Measurements from ENCODE around the gene CMTM8. TPM values are rescaled to one million over a fixed set of nuclear protein-coding genes. Genes with fewer than 3 reads are reported as not detected.

Gene CMTM8
- polyA plus RNA-seq, 2 of the 4 experiments (the other 2 are of a cell fraction) = 8.4 to 15.6 TPM

DNA sequence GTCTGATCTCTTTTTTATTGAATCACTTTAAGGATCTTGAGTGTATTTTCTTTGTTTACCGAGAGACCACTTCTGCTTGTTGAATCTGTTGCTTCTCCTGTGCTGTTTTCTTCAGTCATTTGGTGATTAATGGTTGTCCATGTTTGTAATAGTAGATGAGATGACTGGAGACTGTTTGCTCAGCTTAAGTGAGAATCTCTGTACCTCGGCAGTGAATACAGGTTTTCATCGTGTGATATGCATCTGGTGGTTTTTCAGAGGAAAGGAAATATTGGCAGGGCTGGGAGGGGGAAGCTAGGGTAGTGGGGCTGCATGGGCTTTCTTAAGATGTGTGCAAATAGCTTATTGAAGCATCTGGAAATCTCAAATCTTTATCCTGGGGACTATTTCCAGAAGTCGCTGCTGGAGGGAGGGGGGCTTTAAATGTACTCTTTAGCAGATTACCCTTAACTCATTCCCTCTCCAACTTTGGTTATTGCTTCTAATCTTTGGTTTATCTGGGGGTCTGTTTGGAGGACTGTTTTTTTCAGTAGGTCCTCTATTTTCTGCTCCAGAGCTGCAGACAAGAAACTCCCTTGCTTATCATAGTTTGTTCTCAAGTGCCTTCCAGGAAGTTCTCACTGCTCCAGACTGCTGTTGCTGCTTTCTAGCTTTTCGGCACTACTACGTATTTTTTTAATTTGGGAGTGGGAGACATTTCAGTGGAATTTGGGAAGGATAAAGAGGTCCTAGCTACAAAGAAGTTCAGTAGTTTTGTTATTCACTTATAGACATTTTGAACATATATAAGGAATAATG is 19.4 kb downstream of the CMTM8 start:
- POLR2A ChIA-PET = no interaction called here
- Histone ChIP-seq H3K4me1 (peaks cover 13% of the 10 kb centered on the region; the same call in 2 of the 3 replicates), H3K27ac (no peak overlapping the region), H3K4me3 (no peak overlapping the region), H3K4me2 (peak overlapping the region; percentile 32; the same call in 2 of the 3 replicates), H3K9me3 (peaks cover 17% of the 10 kb centered on the region; the same call in 2 of the 3 replicates)
- CTCF ChIA-PET = interaction anchor here (0.8 to 1.2 kb wide), 6 partner anchors 8 to 210 kb away, joined by 3 to 6 read pairs (median 3); no protein-coding TSS in a partner anchor
- ATAC-seq (peak in 1 of 2 experiments; percentile 83; a peak in 3 of 6 replicates), FAIRE-seq (no peak), DNase-seq (ENCODE audit: low read depth in 1 of 2, low spot score in 1 of 2) (peak in 1 of 2 experiments; percentile 44)
- WGBS (ENCODE audit: missing lambda C conversion rate) = 55% methylated on average over 6 of the region's 6 CpGs
- TF ChIP-seq GATA3 (IDR thresholded peaks at IDR 0.05; ENCODE audit: borderline replicate concordance) (peak; percentile 71), JUNB (IDR thresholded peaks at IDR 0.05) (0 out of 2 replicates have a peak, but pooled peaks have one; percentile 4), RCOR1 (IDR thresholded peaks at IDR 0.05; ENCODE audit: low read depth, low read length) (no peak)

DNA sequence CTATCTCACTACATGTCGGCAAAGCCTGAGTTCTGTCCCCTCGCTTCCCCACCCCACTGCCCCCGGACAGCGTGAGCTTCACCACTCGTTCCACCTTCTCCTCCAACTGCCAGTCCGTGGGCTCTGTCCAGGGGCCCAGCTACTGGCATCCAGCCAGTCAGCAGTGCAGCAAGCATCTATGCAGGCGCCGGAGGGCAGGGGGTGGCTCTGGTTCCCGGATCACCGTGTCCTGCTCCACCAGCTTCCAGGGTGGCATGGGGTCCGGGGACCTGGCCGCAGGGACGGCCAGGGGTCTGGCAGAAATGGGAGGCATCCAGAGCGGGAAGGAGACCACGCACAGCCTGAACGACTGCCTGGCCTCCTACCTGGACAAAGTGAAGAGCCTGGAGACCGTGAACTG is 20.4 kb downstream of the CMTM8 start:
- Histone ChIP-seq H3K4me2 (no peak overlapping the region), H3K27ac (no peak overlapping the region), H3K4me1 (peaks cover 13% of the 10 kb centered on the region; the same call in 2 of the 3 replicates), H3K4me3 (no peak overlapping the region), H3K9me3 (peaks cover 12% of the 10 kb centered on the region; the same call in 2 of the 3 replicates)
- TF ChIP-seq KDM1A (IDR thresholded peaks at IDR 0.05; ENCODE audit: low read depth) (no peak), HES2 (IDR thresholded peaks at IDR 0.05) (no peak), ZNF302 (CRISPR knock-in tag; IDR thresholded peaks at IDR 0.05) (no peak), KDM5A (IDR thresholded peaks at IDR 0.05) (no peak), ZC3H11A (IDR thresholded peaks at IDR 0.05) (no peak), TFCP2L1 (CRISPR knock-in tag; IDR thresholded peaks at IDR 0.05) (no peak), EP300 (IDR thresholded peaks at IDR 0.05) (no peak)
- TF ChIP-seq, protein P1, sequence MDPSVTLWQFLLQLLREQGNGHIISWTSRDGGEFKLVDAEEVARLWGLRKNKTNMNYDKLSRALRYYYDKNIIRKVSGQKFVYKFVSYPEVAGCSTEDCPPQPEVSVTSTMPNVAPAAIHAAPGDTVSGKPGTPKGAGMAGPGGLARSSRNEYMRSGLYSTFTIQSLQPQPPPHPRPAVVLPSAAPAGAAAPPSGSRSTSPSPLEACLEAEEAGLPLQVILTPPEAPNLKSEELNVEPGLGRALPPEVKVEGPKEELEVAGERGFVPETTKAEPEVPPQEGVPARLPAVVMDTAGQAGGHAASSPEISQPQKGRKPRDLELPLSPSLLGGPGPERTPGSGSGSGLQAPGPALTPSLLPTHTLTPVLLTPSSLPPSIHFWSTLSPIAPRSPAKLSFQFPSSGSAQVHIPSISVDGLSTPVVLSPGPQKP (IDR thresholded peaks at IDR 0.05; ENCODE audit: low read depth, low read length) = no peak
- FAIRE-seq (no peak), DNase-seq (ENCODE audit: low read depth in 1 of 2, low spot score in 1 of 2) (no peak), ATAC-seq (no peak)
- POLR2A ChIA-PET = no interaction called here
- CTCF ChIA-PET = interaction anchor here (0.9 to 1.1 kb wide), 2 partner anchors 83 to 209 kb away, joined by 3 to 6 read pairs; no protein-coding TSS in a partner anchor
- 97% methylated on average over 11 of the region's 17 CpGs for WGBS (ENCODE audit: missing lambda C conversion rate)

DNA sequence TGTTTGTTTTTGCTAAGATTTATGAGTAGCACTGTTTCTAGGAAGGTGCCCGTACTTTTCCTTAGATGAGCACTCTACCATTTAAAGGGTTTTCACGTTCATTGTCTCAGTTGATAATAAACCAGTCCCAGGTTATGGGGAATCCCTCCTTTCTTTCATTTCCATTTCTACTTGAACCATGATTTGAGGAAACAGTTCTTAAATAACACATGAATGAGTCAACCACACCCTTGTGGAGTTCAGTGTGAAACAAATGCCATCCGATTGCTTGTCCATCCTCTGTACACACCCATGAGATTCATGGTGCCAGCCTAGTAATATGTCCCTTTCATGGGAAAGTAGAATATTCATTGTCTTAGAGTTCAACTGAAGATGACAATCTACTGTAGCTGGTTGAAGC is 23.1 kb downstream of the CMTM8 start:
- ATAC-seq (no peak), DNase-seq (ENCODE audit: low read depth in 1 of 2, low spot score in 1 of 2) (no peak), FAIRE-seq (no peak)
- CTCF ChIA-PET = no interaction called here
- H3K9me3 ChIP-seq = no peaks in the 10 kb centered on the region
- 80% methylated on average over 3 of the region's 3 CpGs for WGBS (ENCODE audit: missing lambda C conversion rate)
- no peak overlapping the region for H3K4me2 ChIP-seq
- POLR2A ChIA-PET = no interaction called here
- no peak overlapping the region for H3K27ac ChIP-seq
- H3K4me1 ChIP-seq = peaks cover 13% of the 10 kb centered on the region; the same call in 2 of the 3 replicates
- TF ChIP-seq, protein P2, sequence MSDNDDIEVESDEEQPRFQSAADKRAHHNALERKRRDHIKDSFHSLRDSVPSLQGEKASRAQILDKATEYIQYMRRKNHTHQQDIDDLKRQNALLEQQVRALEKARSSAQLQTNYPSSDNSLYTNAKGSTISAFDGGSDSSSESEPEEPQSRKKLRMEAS (IDR thresholded peaks at IDR 0.05) = no peak
- TF ChIP-seq SREBF2 (IDR thresholded peaks at IDR 0.05) = no peak
- no peak for TF ChIP-seq HEYL (CRISPR knock-in tag; IDR thresholded peaks at IDR 0.05)
- no peak for TF ChIP-seq POLR2AphosphoS2 (conservative IDR thresholded peaks at IDR 0.05; ENCODE audit: low read length)
- no peak for TF ChIP-seq PBX3 (IDR thresholded peaks at IDR 0.05)
- TF ChIP-seq, protein P3, sequence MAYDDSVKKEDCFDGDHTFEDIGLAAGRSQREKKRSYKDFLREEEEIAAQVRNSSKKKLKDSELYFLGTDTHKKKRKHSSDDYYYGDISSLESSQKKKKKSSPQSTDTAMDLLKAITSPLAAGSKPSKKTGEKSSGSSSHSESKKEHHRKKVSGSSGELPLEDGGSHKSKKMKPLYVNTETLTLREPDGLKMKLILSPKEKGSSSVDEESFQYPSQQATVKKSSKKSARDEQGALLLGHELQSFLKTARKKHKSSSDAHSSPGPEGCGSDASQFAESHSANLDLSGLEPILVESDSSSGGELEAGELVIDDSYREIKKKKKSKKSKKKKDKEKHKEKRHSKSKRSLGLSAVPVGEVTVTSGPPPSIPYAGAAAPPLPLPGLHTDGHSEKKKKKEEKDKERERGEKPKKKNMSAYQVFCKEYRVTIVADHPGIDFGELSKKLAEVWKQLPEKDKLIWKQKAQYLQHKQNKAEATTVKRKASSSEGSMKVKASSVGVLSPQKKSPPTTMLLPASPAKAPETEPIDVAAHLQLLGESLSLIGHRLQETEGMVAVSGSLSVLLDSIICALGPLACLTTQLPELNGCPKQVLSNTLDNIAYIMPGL (CRISPR knock-in tag; IDR thresholded peaks at IDR 0.05; ENCODE audit: borderline replicate concordance) = no peak
- TF ChIP-seq NFE2L2 (conservative IDR thresholded peaks at IDR 0.05; ENCODE audit: low read length) = no peak
- H3K4me3 ChIP-seq = no peak overlapping the region

Data from A549 (cell line).